Neural cell (in vitro differentiated cells): Measurements from ENCODE around the gene CENPT. TPM values are rescaled to one million over a fixed set of nuclear protein-coding genes. Genes with fewer than 3 reads are reported as not detected.

Experiments used
- H2AFZ ChIP-seq: fragments of 200-600, 300-800 bp; sonication (generic), shearing (Covaris generic); 2 replicates; pipeline ENCODE4 v1.6.0; 2014; ENCODE audit warnings: low read depth, mild to moderate bottlenecking, antibody characterized with exemption, low read length, moderate library complexity
- H3F3A ChIP-seq: fragments of 200-600 bp; shearing (Covaris generic); 2 replicates; pipeline ENCODE4 v1.6.1; 2016; ENCODE audit warnings: mild to moderate bottlenecking, moderate library complexity, mixed read lengths, antibody characterized with exemption, low read length; ENCODE audit not compliant: insufficient read depth, poor library complexity, severe bottlenecking
- H3K27ac ChIP-seq: fragments of 200-600, 300-800 bp; sonication (generic), shearing (Covaris generic); 2 replicates; pipeline ENCODE4 v1.5.1; 2014; ENCODE audit warnings: mild to moderate bottlenecking, low read length, moderate library complexity
- H3K27me3 ChIP-seq: fragments of 300-800, 200-600 bp; sonication (generic), shearing (Covaris generic); 2 replicates; pipeline ENCODE4 v1.6.0; 2014; ENCODE audit warnings: mild to moderate bottlenecking, low read depth, low read length, moderate library complexity; ENCODE audit not compliant: insufficient read depth
- H3K36me3 ChIP-seq: fragments of 300-800, 200-600 bp; sonication (generic), shearing (Covaris generic); 2 replicates; pipeline ENCODE4 v1.5.1; 2014; ENCODE audit warnings: mild to moderate bottlenecking, antibody characterized with exemption, low read length, moderate library complexity; ENCODE audit not compliant: insufficient read depth
- H3K4me2 ChIP-seq: fragments of 300-800, 200-600 bp; sonication (generic), shearing (Covaris generic); 2 replicates; pipeline ENCODE4 v1.6.0; 2014; ENCODE audit warnings: mild to moderate bottlenecking, low read length
- H3K4me3 ChIP-seq: fragments of 300-800, 200-600 bp; sonication (generic), shearing (Covaris generic); 2 replicates; pipeline ENCODE4 v1.5.1; 2014; ENCODE audit warnings: mild to moderate bottlenecking, low read length, moderate library complexity
- H3K79me2 ChIP-seq: fragments of 200-600 bp; shearing (Covaris generic); replicated peaks from 2 replicates; pipeline ENCODE4 v1.6.0; 2014; ENCODE audit warnings: mild to moderate bottlenecking, low read length, moderate library complexity; ENCODE audit not compliant: insufficient read depth
- H3K9ac ChIP-seq: fragments of 300-800, 200-600 bp; sonication (generic), shearing (Covaris generic); 2 replicates; pipeline ENCODE4 v1.6.1; 2016; ENCODE audit warnings: mild to moderate bottlenecking, low read length, mixed read lengths
- H3K9me2 ChIP-seq: fragments of 200-600 bp; shearing (Covaris generic); 2 replicates; pipeline ENCODE4 v1.6.1; 2016; ENCODE audit warnings: mild to moderate bottlenecking, low read length, mixed read lengths; ENCODE audit not compliant: insufficient read depth
- H3K9me3 ChIP-seq: fragments of 200-600, 300-800 bp; sonication (generic), shearing (Covaris generic); 2 replicates; pipeline ENCODE4 v1.6.1; 2016; ENCODE audit warnings: mild to moderate bottlenecking, mixed run types, low read length, moderate library complexity, mixed read lengths
- H4K20me1 ChIP-seq: fragments of 200-600 bp; shearing (Covaris generic); 2 replicates; pipeline ENCODE4 v1.6.1; 2016; ENCODE audit warnings: mild to moderate bottlenecking, mixed run types; ENCODE audit not compliant: insufficient read depth
- CTCF ChIP-seq: fragments of 450-650 bp; IDR thresholded peaks from 2 replicates; pipeline ENCODE4 v1.5.1; 2014; ENCODE audit warnings: antibody characterized with exemption, mild to moderate bottlenecking, moderate library complexity; ENCODE audit not compliant: poor library complexity, severe bottlenecking
- EP300 ChIP-seq: fragments of 450-650 bp; conservative IDR thresholded peaks from 2 replicates; pipeline ENCODE4 v1.6.1; 2014; ENCODE audit warnings: antibody characterized with exemption, mild to moderate bottlenecking, moderate library complexity; ENCODE audit not compliant: poor library complexity, severe bottlenecking
- EZH2 ChIP-seq: fragments of 200-600, 300-800 bp; shearing (Covaris generic), sonication (generic); IDR thresholded peaks from 2 replicates; pipeline ENCODE4 v1.6.1; 2014; ENCODE audit warnings: antibody characterized with exemption, low read length, borderline replicate concordance, mild to moderate bottlenecking; ENCODE audit not compliant: insufficient read depth, poor library complexity, severe bottlenecking
- MXI1 ChIP-seq: fragments of 450-650 bp; conservative IDR thresholded peaks from 2 replicates; pipeline ENCODE4 v1.6.1; 2014; ENCODE audit warnings: antibody characterized with exemption, mild to moderate bottlenecking; ENCODE audit not compliant: poor library complexity, severe bottlenecking
- POLR2AphosphoS5 ChIP-seq: IDR thresholded peaks from 2 replicates; pipeline ENCODE4 v1.6.1; 2012
- RAD21 ChIP-seq: fragments of 450-650 bp; conservative IDR thresholded peaks from 2 replicates; pipeline ENCODE4 v1.6.1; 2014; ENCODE audit warnings: antibody characterized with exemption, mild to moderate bottlenecking, moderate library complexity
- REST ChIP-seq: IDR thresholded peaks from 2 replicates; pipeline ENCODE4 v1.6.1; 2012; ENCODE audit warnings: borderline replicate concordance
- SMC3 ChIP-seq: fragments of 450-650 bp; conservative IDR thresholded peaks from 2 replicates; pipeline ENCODE4 v1.6.1; 2014; ENCODE audit warnings: antibody characterized with exemption, mild to moderate bottlenecking, moderate library complexity; ENCODE audit not compliant: poor library complexity
- TAF1 ChIP-seq: IDR thresholded peaks from 2 replicates; pipeline ENCODE4 v1.6.1; 2012; ENCODE audit warnings: low read depth
- polyA plus RNA-seq: library from polyadenylated mRNA; depleted of rRNA; stranded (reverse); fragments of >200 nt; gene quantifications from 2 replicates; pipeline ENCODE4 v1.2.3, GENCODE V29; 2014

Gene CENPT
- polyA plus RNA-seq, 1 donor from 2014 or later = 104 TPM

GRCh38 chr16:67833030-67833414, 14.5 kb downstream of the CENPT start:
- Histone ChIP-seq H3K27ac (no peak overlapping the region), H3K27me3 (no peaks in the 10 kb centered on the region), H3K79me2 (peaks cover 8% of the 10 kb centered on the region)

GRCh38 chr16:67828651-67829050, 18.8 kb downstream of the CENPT start:
- no peak overlapping the region for H3K9ac ChIP-seq
- no peaks in the 10 kb centered on the region for H4K20me1 ChIP-seq
- H3K36me3 ChIP-seq = no peaks in the 10 kb centered on the region
- no peaks in the 10 kb centered on the region for H3F3A ChIP-seq
- no peak overlapping the region for H3K4me3 ChIP-seq
- H3K27ac ChIP-seq = no peak overlapping the region
- no peaks in the 10 kb centered on the region for H3K9me3 ChIP-seq
- H3K9me2 ChIP-seq = no peaks in the 10 kb centered on the region
- H3K27me3 ChIP-seq = no peaks in the 10 kb centered on the region
- TF ChIP-seq CTCF (no peak), EZH2 (no peak), TAF1 (no peak), EP300 (no peak), POLR2AphosphoS5 (no peak), REST (no peak), MXI1 (no peak), SMC3 (no peak), RAD21 (no peak)
- no peak overlapping the region for H2AFZ ChIP-seq
- peaks cover 8% of the 10 kb centered on the region for H3K79me2 ChIP-seq
- no peak overlapping the region for H3K4me2 ChIP-seq

More at GRCh38 chr16:67833030-67833414, 14.5 kb downstream of the CENPT start:
- Histone ChIP-seq H2AFZ (no peak overlapping the region), H3K9me3 (no peaks in the 10 kb centered on the region), H3K4me3 (peak overlapping the region; percentile 90), H3F3A (no peaks in the 10 kb centered on the region), H3K9me2 (no peaks in the 10 kb centered on the region), H3K4me2 (peak overlapping the region; percentile 82), H3K36me3 (no peaks in the 10 kb centered on the region), H4K20me1 (no peaks in the 10 kb centered on the region), H3K9ac (peak overlapping the region; percentile 72)
- TF ChIP-seq MXI1 (no peak), EZH2 (no peak)

- H3K27ac ChIP-seq = no peak overlapping the region
- no peaks in the 10 kb centered on the region for H3K36me3 ChIP-seq
Observed at GRCh38 chr16:67825906-67826305, 21.6 kb downstream of the CENPT start.

More at GRCh38 chr16:67825906-67826305, 21.6 kb downstream of the CENPT start:
- no peaks in the 10 kb centered on the region for H3K27me3 ChIP-seq
- TF ChIP-seq EP300 (no peak), POLR2AphosphoS5 (no peak), EZH2 (no peak), TAF1 (no peak), RAD21 (no peak), CTCF (no peak)
- no peaks in the 10 kb centered on the region for H4K20me1 ChIP-seq
- no peak overlapping the region for H2AFZ ChIP-seq
- no peaks in the 10 kb centered on the region for H3F3A ChIP-seq
- H3K9me3 ChIP-seq = no peaks in the 10 kb centered on the region
- no peak overlapping the region for H3K9ac ChIP-seq
- no peaks in the 10 kb centered on the region for H3K79me2 ChIP-seq
- no peaks in the 10 kb centered on the region for H3K9me2 ChIP-seq
- no peak overlapping the region for H3K4me3 ChIP-seq
- H3K4me2 ChIP-seq = no peak overlapping the region
